ENCODE results near the gene SLC10A3.

SLC10A3 gene

GRCh38 chrX:154452823-154453222 lies 37.6 kb downstream of the SLC10A3 start:
- TF ChIP-seq, protein P1, sequence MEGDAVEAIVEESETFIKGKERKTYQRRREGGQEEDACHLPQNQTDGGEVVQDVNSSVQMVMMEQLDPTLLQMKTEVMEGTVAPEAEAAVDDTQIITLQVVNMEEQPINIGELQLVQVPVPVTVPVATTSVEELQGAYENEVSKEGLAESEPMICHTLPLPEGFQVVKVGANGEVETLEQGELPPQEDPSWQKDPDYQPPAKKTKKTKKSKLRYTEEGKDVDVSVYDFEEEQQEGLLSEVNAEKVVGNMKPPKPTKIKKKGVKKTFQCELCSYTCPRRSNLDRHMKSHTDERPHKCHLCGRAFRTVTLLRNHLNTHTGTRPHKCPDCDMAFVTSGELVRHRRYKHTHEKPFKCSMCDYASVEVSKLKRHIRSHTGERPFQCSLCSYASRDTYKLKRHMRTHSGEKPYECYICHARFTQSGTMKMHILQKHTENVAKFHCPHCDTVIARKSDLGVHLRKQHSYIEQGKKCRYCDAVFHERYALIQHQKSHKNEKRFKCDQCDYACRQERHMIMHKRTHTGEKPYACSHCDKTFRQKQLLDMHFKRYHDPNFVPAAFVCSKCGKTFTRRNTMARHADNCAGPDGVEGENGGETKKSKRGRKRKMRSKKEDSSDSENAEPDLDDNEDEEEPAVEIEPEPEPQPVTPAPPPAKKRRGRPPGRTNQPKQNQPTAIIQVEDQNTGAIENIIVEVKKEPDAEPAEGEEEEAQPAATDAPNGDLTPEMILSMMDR (IDR thresholded peaks at IDR 0.05; ENCODE audit: low read depth, low read length): no peak
- no peak for DNase-seq (ENCODE audit: extremely low read depth, low read depth)

DNA sequence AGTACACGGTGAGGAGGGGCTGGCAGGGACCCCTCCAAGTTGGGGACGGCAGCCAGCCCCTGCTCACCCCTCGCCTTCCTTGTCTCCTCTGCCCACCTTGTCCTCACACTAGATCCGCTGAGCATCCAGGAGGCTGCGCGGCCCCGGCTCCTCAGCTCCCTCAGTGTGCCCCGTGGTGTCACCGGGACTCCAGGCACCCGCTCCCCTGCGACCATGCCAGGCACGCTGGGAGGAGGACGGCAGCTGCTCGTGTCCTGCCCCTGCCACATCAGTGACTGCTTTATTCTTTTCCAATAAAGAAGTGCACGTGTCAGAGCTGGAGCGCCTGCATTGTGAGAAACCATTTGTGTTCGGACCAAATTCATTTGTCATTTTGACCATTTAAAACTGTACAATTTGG lies 40.1 kb downstream of the SLC10A3 start:
- no peak for DNase-seq (ENCODE audit: extremely low read depth, low read depth)
- TF ChIP-seq, protein P1 (IDR thresholded peaks at IDR 0.05; ENCODE audit: low read depth, low read length): no peak

DNA sequence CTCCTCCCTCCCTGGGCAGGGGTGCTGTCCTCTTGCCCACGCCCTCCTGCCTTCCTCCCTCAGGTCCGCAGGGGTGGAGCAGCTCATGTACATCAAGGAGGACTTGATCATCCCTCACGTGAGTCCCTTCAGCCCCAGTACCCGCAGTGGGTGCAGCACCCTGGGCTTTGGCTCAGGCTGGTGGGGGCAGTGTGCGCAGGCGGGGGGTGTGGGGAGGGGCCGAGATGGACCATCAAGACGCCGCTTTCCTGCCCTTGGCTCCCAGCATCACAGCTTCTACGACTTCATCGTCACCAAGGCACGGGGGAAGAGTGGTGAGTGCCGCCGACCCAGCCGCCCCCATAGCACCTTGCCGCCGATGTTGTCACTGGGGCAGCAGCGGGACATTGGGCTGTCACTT lies 40.8 kb downstream of the SLC10A3 start:
- DNase-seq (ENCODE audit: extremely low read depth, low read depth): no peak
- TF ChIP-seq, protein P1 (IDR thresholded peaks at IDR 0.05; ENCODE audit: low read depth, low read length): no peak

DNA sequence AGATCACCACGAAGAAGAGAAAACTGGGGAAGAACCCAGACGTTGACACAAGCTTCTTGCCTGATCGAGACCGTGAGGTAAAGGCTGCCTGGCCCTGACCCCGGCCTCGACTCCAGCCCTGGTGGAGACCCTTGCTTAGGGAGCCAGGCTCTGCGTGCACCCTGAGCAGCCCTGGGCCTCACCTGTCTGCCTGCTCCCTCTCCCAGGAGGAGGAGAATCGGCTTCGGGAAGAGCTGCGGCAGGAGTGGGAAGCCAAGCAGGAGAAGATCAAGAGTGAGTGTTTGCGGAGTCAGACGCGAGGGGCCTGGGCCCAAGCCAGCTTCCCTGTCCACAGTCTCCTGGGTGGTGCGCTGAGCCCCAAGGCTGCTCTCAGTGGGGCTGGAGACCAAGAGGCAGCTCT lies 41.9 kb downstream of the SLC10A3 start:
- DNase-seq (ENCODE audit: extremely low read depth, low read depth): no peak
- TF ChIP-seq, protein P1 (IDR thresholded peaks at IDR 0.05; ENCODE audit: low read depth, low read length): no peak

GRCh38 chrX:154446430-154446829 lies 44.0 kb downstream of the SLC10A3 start:
- TF ChIP-seq, protein P1 (IDR thresholded peaks at IDR 0.05; ENCODE audit: low read depth, low read length): no peak
- DNase-seq (ENCODE audit: extremely low read depth, low read depth): no peak

GRCh38 chrX:154445776-154446175 lies 44.7 kb downstream of the SLC10A3 start:
- TF ChIP-seq, protein P1 (IDR thresholded peaks at IDR 0.05; ENCODE audit: low read depth, low read length): no peak

DNA sequence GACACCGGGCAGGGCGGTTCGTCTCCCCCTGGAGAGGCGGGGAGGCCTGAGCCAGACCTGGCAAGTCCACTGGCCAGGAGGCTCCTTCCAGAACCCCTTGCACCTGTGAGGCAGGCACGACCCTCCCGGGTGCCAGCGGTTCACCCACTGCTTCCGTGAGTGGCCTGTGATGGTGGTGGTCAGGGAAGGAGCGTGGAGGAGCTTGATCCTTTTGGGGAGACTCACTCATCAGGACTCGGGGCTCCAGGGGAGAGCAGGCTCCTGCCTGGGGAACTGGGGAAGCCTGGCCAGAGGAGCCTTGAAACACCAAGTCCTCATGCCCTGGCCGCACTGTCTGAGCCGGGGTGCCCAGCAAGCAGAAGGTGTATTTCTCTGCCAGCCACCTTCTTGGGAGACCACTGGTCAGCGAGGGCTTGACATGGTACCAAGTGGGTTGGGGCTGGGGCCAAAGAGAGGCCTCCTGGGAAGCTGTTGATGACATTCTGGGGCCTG lies 45.6 kb downstream of the SLC10A3 start:
- TF ChIP-seq, protein P1 (IDR thresholded peaks at IDR 0.05; ENCODE audit: low read depth, low read length): no peak
- no peak for DNase-seq (ENCODE audit: extremely low read depth, low read depth)

More at GRCh38 chrX:154445776-154446175, 44.7 kb downstream of the SLC10A3 start:
- DNase-seq (ENCODE audit: extremely low read depth, low read depth): no peak
